Activated naive CD4-positive, alpha-beta T cell treated with anti-CD3 and anti-CD28 coated beads, Interleukin-2, amount 10 ng/mL, durations not matched to agents 7 days and 5 days (primary cell): ENCODE results near the gene TRMT2A.
A peak's percentile ranks its signal among the peaks of the same experiment; 100 is the strongest.
"Not testable (repeated sequence)": the region's sequence is repeated elsewhere in the genome, so short reads cannot be mapped to it uniquely, and the experiment has no call there.

Source experiments
- CTCF ChIA-PET: fragments of 350-600 bp; sonication (Branson Sonifier 250); formaldehyde crosslinking; loops from one replicate; lab custom pipeline; 2021; ENCODE audit warnings: antibody characterized with exemption; lab: Charles Lee
- DNase-seq: peaks from one replicate; pipeline ENCODE4 v3.0.0-alpha.2; 2020
- H3K27ac Mint-ChIP-seq: one replicate; pipeline ENCODE4 v1.8.0; 2021; ENCODE audit warnings: mild to moderate bottlenecking, moderate library complexity, mixed read lengths
- H3K27me3 Mint-ChIP-seq: one replicate; pipeline ENCODE4 v1.8.0; 2021; ENCODE audit warnings: mild to moderate bottlenecking, mixed read lengths
- H3K36me3 Mint-ChIP-seq: one replicate; pipeline ENCODE4 v1.8.0; 2021; ENCODE audit warnings: mixed read lengths
- H3K4me1 Mint-ChIP-seq: one replicate; pipeline ENCODE4 v1.8.0; 2021; ENCODE audit warnings: mixed read lengths
- H3K4me3 Mint-ChIP-seq: one replicate; pipeline ENCODE4 v1.8.0; 2021; ENCODE audit warnings: mild to moderate bottlenecking, moderate library complexity, mixed read lengths
- H3K9me3 Mint-ChIP-seq: one replicate; pipeline ENCODE4 v1.8.0; 2021; ENCODE audit warnings: mixed read lengths

Gene TRMT2A, protein sequence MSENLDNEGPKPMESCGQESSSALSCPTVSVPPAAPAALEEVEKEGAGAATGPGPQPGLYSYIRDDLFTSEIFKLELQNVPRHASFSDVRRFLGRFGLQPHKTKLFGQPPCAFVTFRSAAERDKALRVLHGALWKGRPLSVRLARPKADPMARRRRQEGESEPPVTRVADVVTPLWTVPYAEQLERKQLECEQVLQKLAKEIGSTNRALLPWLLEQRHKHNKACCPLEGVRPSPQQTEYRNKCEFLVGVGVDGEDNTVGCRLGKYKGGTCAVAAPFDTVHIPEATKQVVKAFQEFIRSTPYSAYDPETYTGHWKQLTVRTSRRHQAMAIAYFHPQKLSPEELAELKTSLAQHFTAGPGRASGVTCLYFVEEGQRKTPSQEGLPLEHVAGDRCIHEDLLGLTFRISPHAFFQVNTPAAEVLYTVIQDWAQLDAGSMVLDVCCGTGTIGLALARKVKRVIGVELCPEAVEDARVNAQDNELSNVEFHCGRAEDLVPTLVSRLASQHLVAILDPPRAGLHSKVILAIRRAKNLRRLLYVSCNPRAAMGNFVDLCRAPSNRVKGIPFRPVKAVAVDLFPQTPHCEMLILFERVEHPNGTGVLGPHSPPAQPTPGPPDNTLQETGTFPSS

GRCh38 chr22:20116951-20117632, at the start of gene TRMT2A:
Gene TRMT2A, minus strand, starts transcription at chr22:20117226. Its CDS starts 320 bp downstream, at chr22:20116906.
- CTCF ChIA-PET, result interaction anchor here (1.1 to 2.4 kb wide), 2 partner anchors 12 to 164 kb away, joined by 3 to 9 read pairs; no protein-coding TSS in a partner anchor
- H3K27me3 Mint-ChIP-seq, result no peaks in the 10 kb centered on the region
- peaks cover 54% of the 10 kb centered on the region for H3K4me1 Mint-ChIP-seq
- H3K27ac Mint-ChIP-seq, result peak within 1 kb of the TSS; percentile 96
- peak; percentile 98 for DNase-seq
- H3K36me3 Mint-ChIP-seq, result peaks cover 38% of the 10 kb centered on the region
- no peaks in the 10 kb centered on the region for H3K9me3 Mint-ChIP-seq
- H3K4me3 Mint-ChIP-seq, result peak within 1 kb of the TSS; percentile 90

DNA sequence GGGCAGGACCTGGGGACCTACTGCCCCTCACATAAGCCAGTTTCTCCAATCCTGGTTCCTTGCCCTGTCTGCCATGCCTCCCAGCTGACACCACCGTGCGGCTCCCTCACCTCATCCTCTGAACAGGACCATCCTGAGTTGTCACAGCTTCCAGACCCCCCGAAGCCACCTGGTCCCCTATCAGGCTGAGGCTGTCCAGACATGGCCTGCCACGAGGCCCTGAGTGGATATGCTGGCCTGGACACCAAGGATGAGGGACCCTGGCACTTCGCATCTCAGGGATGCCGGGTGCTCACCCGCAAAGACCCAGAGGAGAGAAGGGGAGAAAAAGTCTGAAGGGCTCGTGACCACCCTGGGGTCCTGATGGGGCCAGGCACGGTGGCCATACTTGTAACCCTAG, 49.7 kb upstream of the TRMT2A start:
- no peak overlapping the region for H3K27ac Mint-ChIP-seq
- CTCF ChIA-PET, result no interaction called here

DNA sequence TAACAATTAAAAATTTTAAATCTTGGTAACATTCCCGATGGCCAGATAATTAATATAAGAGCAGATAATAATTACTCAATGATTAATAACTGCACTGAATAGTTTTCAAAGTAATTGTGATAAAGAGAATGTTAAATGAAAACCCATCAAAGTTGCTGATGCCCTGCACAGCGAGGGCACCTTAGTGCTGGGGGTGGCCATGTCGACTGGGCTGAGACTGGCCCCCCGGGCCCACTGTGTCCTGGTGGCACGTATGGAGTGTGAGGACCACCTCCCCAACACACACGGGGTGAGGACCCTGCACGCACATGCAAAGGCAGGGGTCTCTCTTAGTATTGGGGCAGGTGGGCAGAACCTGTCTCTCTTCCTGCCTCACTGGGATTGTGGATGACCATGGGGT, 48.9 kb upstream of the TRMT2A start:
- no peaks in the 10 kb centered on the region for H3K36me3 Mint-ChIP-seq
- no peak overlapping the region for H3K4me3 Mint-ChIP-seq
- DNase-seq, result no peak
- H3K27me3 Mint-ChIP-seq, result peaks cover 3% of the 10 kb centered on the region
- CTCF ChIA-PET, result no interaction called here
- no peaks in the 10 kb centered on the region for H3K4me1 Mint-ChIP-seq
- no peak overlapping the region for H3K27ac Mint-ChIP-seq
- H3K9me3 Mint-ChIP-seq, result peaks cover 4% of the 10 kb centered on the region

More for the DNA sequence above, 49.7 kb upstream of the TRMT2A start:
- Mint-ChIP-seq H3K9me3 (peaks cover 4% of the 10 kb centered on the region), H3K4me3 (no peak overlapping the region), H3K27me3 (peaks cover 3% of the 10 kb centered on the region), H3K4me1 (no peaks in the 10 kb centered on the region), H3K36me3 (no peaks in the 10 kb centered on the region)
- DNase-seq, result no peak

- Mint-ChIP-seq H3K4me3 (no peak overlapping the region), H3K27me3 (peaks cover 3% of the 10 kb centered on the region), H3K27ac (no peak overlapping the region), H3K9me3 (peaks cover 4% of the 10 kb centered on the region), H3K36me3 (no peaks in the 10 kb centered on the region), H3K4me1 (no peaks in the 10 kb centered on the region)
- DNase-seq, result no peak
- CTCF ChIA-PET, result no interaction called here
Observed at GRCh38 chr22:20165421-20165820, 48.4 kb upstream of the TRMT2A start.

GRCh38 chr22:20164863-20165262, 47.8 kb upstream of the TRMT2A start:
- peaks cover 7% of the 10 kb centered on the region for H3K27me3 Mint-ChIP-seq
- no peaks in the 10 kb centered on the region for H3K4me1 Mint-ChIP-seq
- H3K9me3 Mint-ChIP-seq, result peaks cover 4% of the 10 kb centered on the region
- CTCF ChIA-PET, result no interaction called here
- no peak overlapping the region for H3K27ac Mint-ChIP-seq
- H3K36me3 Mint-ChIP-seq, result no peaks in the 10 kb centered on the region
- no peak for DNase-seq
- no peak overlapping the region for H3K4me3 Mint-ChIP-seq

- Mint-ChIP-seq H3K4me3 (no peak overlapping the region), H3K27me3 (peaks cover 36% of the 10 kb centered on the region), H3K36me3 (no peaks in the 10 kb centered on the region), H3K9me3 (peaks cover 4% of the 10 kb centered on the region), H3K4me1 (peaks cover 3% of the 10 kb centered on the region), H3K27ac (no peak overlapping the region)
- CTCF ChIA-PET, result interaction anchor here (0.7 kb wide), 1 partner anchor 252 kb away, joined by 4 read pairs; no protein-coding TSS in a partner anchor
- no peak for DNase-seq
Observed at GRCh38 chr22:20160041-20160440, 43.0 kb upstream of the TRMT2A start.

DNA sequence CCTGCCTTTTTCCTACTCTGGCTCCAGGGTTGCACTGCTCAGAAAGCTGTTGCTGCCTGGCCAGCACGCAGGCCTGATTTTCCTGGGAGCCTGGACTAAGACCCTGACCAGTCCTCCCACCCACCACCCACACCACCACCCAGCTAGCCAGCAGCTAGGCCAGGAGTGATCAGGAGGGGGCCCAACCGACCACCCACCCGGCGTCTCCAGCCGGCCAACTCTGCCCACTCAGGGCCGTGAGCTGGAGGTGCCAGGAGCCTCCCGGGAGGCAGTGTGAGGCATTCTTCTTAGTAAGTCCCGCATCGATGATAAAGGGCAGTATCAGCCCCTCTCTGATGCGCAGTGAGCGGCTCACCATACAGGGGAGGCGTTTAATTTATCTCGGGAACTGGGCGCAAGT, 42.5 kb upstream of the TRMT2A start:
- CTCF ChIA-PET, result interaction anchor here (0.7 to 0.9 kb wide), 2 partner anchors 79 to 252 kb away, joined by 4 read pairs; no protein-coding TSS in a partner anchor
- not testable (repeated sequence) for H3K27ac Mint-ChIP-seq, H3K4me1 Mint-ChIP-seq, DNase-seq, H3K9me3 Mint-ChIP-seq, H3K36me3 Mint-ChIP-seq, H3K4me3 Mint-ChIP-seq
- H3K27me3 Mint-ChIP-seq, result peaks cover 36% of the 10 kb centered on the region

DNA sequence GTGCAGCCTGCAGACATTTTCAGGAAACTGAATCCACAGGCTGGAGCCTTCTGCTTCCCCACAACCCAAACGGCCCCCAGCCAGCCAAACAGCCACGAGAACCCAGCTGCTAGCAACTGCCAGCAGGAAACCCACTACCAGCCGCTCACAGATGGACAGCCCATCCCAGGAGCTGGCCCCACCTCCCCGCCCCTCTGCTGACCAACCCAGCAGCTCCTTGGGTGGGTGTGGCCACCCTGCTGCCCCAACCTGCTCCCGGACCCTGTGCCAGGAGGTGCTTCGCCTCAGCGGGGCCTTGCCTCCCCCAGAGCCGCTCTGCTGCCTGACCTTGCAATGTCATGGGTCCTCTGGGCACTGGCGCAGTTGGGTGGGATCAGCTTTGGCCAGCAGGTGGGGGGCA, 42.0 kb upstream of the TRMT2A start:
- no peak for DNase-seq
- CTCF ChIA-PET, result interaction anchor here (0.9 kb wide), 1 partner anchor 79 kb away, joined by 4 read pairs; no protein-coding TSS in a partner anchor
- Mint-ChIP-seq H3K4me1 (peaks cover 5% of the 10 kb centered on the region), H3K36me3 (no peaks in the 10 kb centered on the region), H3K27ac (no peak overlapping the region), H3K4me3 (no peak overlapping the region), H3K27me3 (peaks cover 36% of the 10 kb centered on the region), H3K9me3 (peaks cover under 1% of the 10 kb centered on the region)

- Mint-ChIP-seq H3K27me3 (peaks cover 36% of the 10 kb centered on the region), H3K4me1 (peaks cover 5% of the 10 kb centered on the region), H3K36me3 (no peaks in the 10 kb centered on the region), H3K4me3 (no peak overlapping the region), H3K27ac (no peak overlapping the region), H3K9me3 (no peaks in the 10 kb centered on the region)
- CTCF ChIA-PET, result interaction anchor here (0.9 kb wide), 1 partner anchor 80 kb away, joined by 4 read pairs; no protein-coding TSS in a partner anchor
- no peak for DNase-seq
Observed at GRCh38 chr22:20158391-20159036, 41.5 kb upstream of the TRMT2A start.

DNA sequence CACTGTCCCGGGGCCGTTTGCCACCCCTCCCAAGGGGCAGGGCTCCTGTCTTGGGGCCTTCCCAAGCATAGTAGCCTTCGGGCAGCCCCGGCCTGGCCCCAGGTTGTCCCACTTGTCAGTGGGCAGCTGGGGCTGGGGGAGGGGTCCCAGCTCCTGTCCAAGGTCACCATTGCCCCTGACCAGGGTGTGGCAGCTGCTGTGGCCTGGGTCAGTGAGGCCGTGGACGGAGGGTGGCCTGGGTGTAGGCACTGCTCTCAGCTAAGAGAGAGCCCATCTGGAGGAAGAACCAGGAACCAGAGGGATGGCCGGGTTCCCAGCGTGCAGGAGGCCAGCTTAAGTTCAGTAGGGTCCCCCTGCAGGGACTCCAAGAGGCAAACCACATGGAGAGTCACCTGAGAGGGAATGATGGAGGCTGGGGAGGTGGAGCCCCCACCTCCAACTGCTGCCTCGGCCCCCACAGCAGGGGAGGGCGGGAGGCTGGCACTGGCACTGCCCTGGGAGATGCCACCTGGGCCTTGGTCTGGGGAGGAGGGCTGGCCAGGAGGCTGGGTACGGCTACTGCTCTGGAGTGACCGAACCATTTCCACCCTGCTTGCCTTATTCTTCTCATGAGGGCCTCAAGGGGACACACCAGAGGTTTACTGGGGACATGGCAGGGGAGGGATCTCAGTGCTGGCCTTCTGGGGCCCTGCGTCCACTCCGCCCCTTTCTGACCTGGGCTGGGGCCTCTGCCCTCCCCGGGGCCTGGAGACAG, 40.6 kb upstream of the TRMT2A start:
- no peak for DNase-seq
- CTCF ChIA-PET, result interaction anchor here (0.7 to 2.8 kb wide), 11 partner anchors 13 to 478 kb away, joined by 3 to 18 read pairs (median 3); no protein-coding TSS in a partner anchor
- no peak overlapping the region for H3K27ac Mint-ChIP-seq

DNA sequence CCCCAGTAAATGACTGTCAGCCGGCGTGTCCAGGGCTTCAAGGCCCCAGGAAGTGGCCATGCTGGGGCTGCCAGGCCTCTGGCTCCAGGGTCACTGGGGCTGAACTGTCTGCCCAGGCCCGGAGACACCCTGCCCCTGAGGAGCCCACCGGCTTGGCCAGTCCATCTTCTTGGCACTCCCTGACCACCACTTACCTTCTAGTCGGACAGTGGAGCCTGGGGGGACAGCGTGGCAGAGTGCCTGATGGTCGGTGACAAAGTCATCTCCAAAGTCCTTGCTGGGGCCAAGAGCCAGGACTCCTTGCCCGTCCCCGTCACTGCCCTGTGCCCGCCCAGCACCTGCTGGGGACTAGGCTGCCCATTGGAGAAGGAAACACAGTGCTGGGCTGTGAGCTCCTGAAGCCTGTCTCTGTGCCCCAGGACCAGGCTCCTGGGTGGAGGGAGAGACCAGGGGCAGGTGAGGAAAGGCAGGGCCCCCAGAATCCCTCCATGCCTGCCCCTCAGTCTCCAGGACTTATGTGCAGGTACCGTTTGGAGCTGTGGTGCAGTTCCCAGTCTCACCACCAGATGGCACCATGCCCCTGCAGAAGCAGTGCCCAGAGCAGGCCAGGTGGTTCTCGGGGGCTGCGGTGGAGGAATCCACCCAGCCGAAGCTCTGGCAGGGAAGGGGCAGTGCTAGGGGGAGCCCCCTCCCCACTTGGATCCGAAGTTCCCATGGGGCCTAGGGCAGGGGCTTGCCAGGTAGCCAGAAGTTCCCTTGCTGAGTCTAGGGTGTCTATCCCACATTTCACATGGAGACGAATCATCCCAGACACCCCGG, 39.8 kb upstream of the TRMT2A start:
- Mint-ChIP-seq H3K4me3 (no peak overlapping the region), H3K36me3 (no peaks in the 10 kb centered on the region), H3K4me1 (peaks cover 5% of the 10 kb centered on the region), H3K27ac (no peak overlapping the region), H3K27me3 (peaks cover 46% of the 10 kb centered on the region), H3K9me3 (no peaks in the 10 kb centered on the region)
- DNase-seq, result peak; percentile 91
- CTCF ChIA-PET, result interaction anchor here (0.7 to 2.8 kb wide), 13 partner anchors 12 to 477 kb away, joined by 3 to 18 read pairs (median 3); no protein-coding TSS in a partner anchor

More for the DNA sequence above, 40.6 kb upstream of the TRMT2A start:
- no peaks in the 10 kb centered on the region for H3K36me3 Mint-ChIP-seq
- no peak overlapping the region for H3K4me3 Mint-ChIP-seq
- peaks cover 5% of the 10 kb centered on the region for H3K4me1 Mint-ChIP-seq
- H3K27me3 Mint-ChIP-seq, result peaks cover 42% of the 10 kb centered on the region
- H3K9me3 Mint-ChIP-seq, result no peaks in the 10 kb centered on the region

- H3K27me3 Mint-ChIP-seq, result peaks cover 46% of the 10 kb centered on the region
- H3K4me3 Mint-ChIP-seq, result no peak overlapping the region
- H3K9me3 Mint-ChIP-seq, result no peaks in the 10 kb centered on the region
Observed at GRCh38 chr22:20156042-20156389, 39.0 kb upstream of the TRMT2A start.

More at GRCh38 chr22:20156042-20156389, 39.0 kb upstream of the TRMT2A start:
- no peak for DNase-seq
- peaks cover 5% of the 10 kb centered on the region for H3K4me1 Mint-ChIP-seq
- H3K27ac Mint-ChIP-seq, result no peak overlapping the region
- CTCF ChIA-PET, result interaction anchor here (0.8 to 2.8 kb wide), 3 partner anchors 68 to 130 kb away, joined by 3 to 18 read pairs (median 8); no protein-coding TSS in a partner anchor
- no peaks in the 10 kb centered on the region for H3K36me3 Mint-ChIP-seq
